Gastrocnemius medialis (tissue), 4 donors: ENCODE results near the gene SPO11.

Source experiments
- CTCF ChIP-seq, 5 experiments: fragments of 450-650 bp in 3 of 5; fragments of 200-600 bp in 2 of 5; sonication (generic) in 2 of 5; IDR thresholded peaks in 4 of 5; conservative IDR thresholded peaks in 1 of 5; 1 replicate in 4 of 5; 2 replicates in 1 of 5; pipeline ENCODE4 v1.5.1; 2016 to 2019; ENCODE audit warnings: antibody characterized with exemption in 5 of 5, mild to moderate bottlenecking in 3 of 5, moderate library complexity in 3 of 5
- POLR2A ChIP-seq, 2 donors: fragments of 450-650 bp; IDR thresholded peaks; one replicate each; pipeline ENCODE4 v1.6.1; 2017; ENCODE audit warnings: antibody characterized with exemption in 2 of 2, mild to moderate bottlenecking in 2 of 2, moderate library complexity in 2 of 2

- TF ChIP-seq CTCF (IDR thresholded peaks at IDR 0.05 in 4 of 5, conservative IDR thresholded peaks at IDR 0.05 in 1 of 5) (no peak), POLR2A (IDR thresholded peaks at IDR 0.05) (no peak)
Observed at GRCh38 chr20:57378107-57378506, 48.5 kb downstream of the SPO11 start.
